B cell (primary cell): ENCODE data around the gene GPR137. TPM values are rescaled to one million over a fixed set of nuclear protein-coding genes. Genes with fewer than 3 reads are reported as not detected.

ENCODE experiments used
- ATAC-seq: fragments of 200-7000 bp; cut with Tn5 transposase; one replicate; pipeline ENCODE4 v1.10.0; 2021; ENCODE audit warnings: low read depth, mild to moderate bottlenecking, moderate number of reproducible peaks, moderate library complexity
- CTCF ChIA-PET: fragments of 350-600 bp; sonication (Branson Sonifier 250); formaldehyde crosslinking; loops from one replicate; lab custom pipeline; 2021; ENCODE audit warnings: antibody characterized with exemption, inconsistent platforms; lab: Charles Lee
- POLR2A ChIA-PET: fragments of 350-600 bp; sonication (Branson Sonifier 250); formaldehyde crosslinking; loops from one replicate; lab custom pipeline; 2021; ENCODE audit warnings: antibody characterized with exemption; lab: Charles Lee
- DNase-seq: peaks from one replicate; pipeline ENCODE4 v3.0.0; 2013
- H2AFZ ChIP-seq: 2 replicates; pipeline ENCODE4 v1.6.1; 2012; ENCODE audit warnings: mild to moderate bottlenecking, low read depth, low read length; ENCODE audit not compliant: insufficient read depth, poor library complexity, severe bottlenecking
- H3K27ac ChIP-seq, 2 donors: 1 replicate in 1 of 2; 2 replicates in 1 of 2; pipeline ENCODE4 v1.5.1; 2012 to 2013; ENCODE audit warnings: low read length in 2 of 2, mild to moderate bottlenecking in 2 of 2, moderate library complexity in 1 of 2
- H3K27me3 ChIP-seq, 4 experiments: fragments of 200-600 bp in 1 of 4; sonication (generic) in 1 of 4; replicated peaks in 1 of 4; 1 replicate in 2 of 4; 2 replicates in 2 of 4; pipeline versions ENCODE4 v1.6.1 to v1.7.0; 2013 to 2016; ENCODE audit warnings: low read length in 3 of 4, mild to moderate bottlenecking in 2 of 4, mixed read lengths in 1 of 4, moderate library complexity in 1 of 4; ENCODE audit not compliant: insufficient read depth in 4 of 4, control insufficient read depth in 3 of 4; ENCODE audit errors: control extremely low read depth in 1 of 4
- H3K36me3 ChIP-seq, 2 experiments: replicated peaks in 1 of 2; 1 replicate in 1 of 2; 2 replicates in 1 of 2; pipeline versions ENCODE4 v1.6.1 to v1.7.1; 2013; ENCODE audit warnings: low read length in 1 of 2; ENCODE audit not compliant: insufficient read depth in 2 of 2, control insufficient read depth in 1 of 2; ENCODE audit errors: control extremely low read depth in 1 of 2, extremely low read depth in 1 of 2
- H3K4me1 ChIP-seq, 2 donors: fragments of 200-600 bp in 1 of 2; sonication (generic) in 1 of 2; 1 replicate in 1 of 2; 2 replicates in 1 of 2; pipeline versions ENCODE4 v1.5.1 to v1.6.1; 2013 to 2017; ENCODE audit warnings: low read length in 2 of 2; ENCODE audit not compliant: control insufficient read depth in 2 of 2, insufficient read depth in 2 of 2
- H3K4me2 ChIP-seq: replicated peaks from 2 replicates; pipeline ENCODE3; 2012; ENCODE audit warnings: mild to moderate bottlenecking, low read depth, low read length; ENCODE audit not compliant: poor library complexity, severe bottlenecking
- H3K4me3 ChIP-seq, 5 experiments: fragments of 200-600 bp in 1 of 5; sonication (generic) in 1 of 5; 1 replicate in 3 of 5; 2 replicates in 2 of 5; pipeline versions ENCODE4 v1.5.1 to v1.7.0; 2011 to 2016; ENCODE audit warnings: low read length in 4 of 5, mild to moderate bottlenecking in 4 of 5, low read depth in 2 of 5, control low read depth in 1 of 5, moderate library complexity in 1 of 5; ENCODE audit not compliant: insufficient read depth in 1 of 5; ENCODE audit errors: control extremely low read depth in 1 of 5, extremely low read depth in 1 of 5
- H3K79me2 ChIP-seq: fragments of 200-600 bp; sonication (generic); one replicate; pipeline ENCODE4 v1.6.0; 2016; ENCODE audit warnings: low read length; ENCODE audit not compliant: control insufficient read depth, insufficient read depth
- H3K9ac ChIP-seq: fragments of 200-600 bp; sonication (generic); 2 replicates; pipeline ENCODE4 v1.6.1; 2017; ENCODE audit warnings: mild to moderate bottlenecking, low read length, moderate library complexity
- H3K9me3 ChIP-seq, 3 donors: one replicate each; pipeline versions ENCODE4 v1.6.1 to v1.7.1; 2013; ENCODE audit warnings: low read length in 2 of 3; ENCODE audit not compliant: control insufficient read depth in 2 of 3, insufficient read depth in 1 of 3; ENCODE audit errors: control extremely low read depth in 1 of 3
- H4K20me1 ChIP-seq: 2 replicates; pipeline ENCODE4 v1.6.0; 2012; ENCODE audit warnings: mild to moderate bottlenecking, low read length; ENCODE audit not compliant: insufficient read depth, control insufficient read depth, poor library complexity, severe bottlenecking
- H3K27ac Mint-ChIP-seq: one replicate; pipeline ENCODE4 v1.8.0; 2021; ENCODE audit warnings: mixed read lengths
- H3K27me3 Mint-ChIP-seq: one replicate; pipeline ENCODE4 v1.8.0; 2021; ENCODE audit warnings: mixed read lengths
- H3K4me1 Mint-ChIP-seq: one replicate; pipeline ENCODE4 v1.8.0; 2021; ENCODE audit warnings: mixed read lengths
- H3K4me3 Mint-ChIP-seq: one replicate; pipeline ENCODE4 v1.8.0; 2021; ENCODE audit warnings: mixed read lengths
- H3K9me3 Mint-ChIP-seq: one replicate; pipeline ENCODE4 v1.8.0; 2022; ENCODE audit warnings: mixed read lengths; ENCODE audit not compliant: insufficient read depth
- CTCF ChIP-seq: fragments of 200-600 bp; IDR thresholded peaks from one replicate; pipeline ENCODE4 v1.8.0; 2022; ENCODE audit warnings: antibody characterized with exemption, mild to moderate bottlenecking
- EZH2 ChIP-seq: IDR thresholded peaks from 2 replicates; pipeline ENCODE4 v1.6.1; 2012; ENCODE audit warnings: borderline replicate concordance, low read depth, mild to moderate bottlenecking, moderate library complexity, low read length; ENCODE audit not compliant: insufficient read depth, poor library complexity, severe bottlenecking
- WGBS: methylation state at CpG from one replicate; pipeline ENCODE4 v1.1.5; 2013; ENCODE audit warnings: missing lambda C conversion rate; ENCODE audit not compliant: insufficient coverage; 5-methylcytosine and 5-hydroxymethylcytosine counted together
- intact Hi-C: fragments of 100-400 bp; cut with micrococcal nuclease; formaldehyde crosslinking; loops from one replicate; pipeline ENCODE4 v1.10.0; 2022
- polyA plus RNA-seq: library from polyadenylated mRNA; depleted of rRNA; stranded (reverse); fragments of >200 nt; gene quantifications from 2 replicates; pipeline ENCODE4 v1.2.3, GENCODE V29; 2012
- total RNA-seq, 2 donors: library from RNA; stranded (reverse); fragments of 120-200 nt in 1 of 2; gene quantifications; 1 replicate in 1 of 2; 2 replicates in 1 of 2; pipeline versions ENCODE4 v1.2.3 to v1.2.4, GENCODE V29; 2013 to 2022

GPR137 gene
- total and polyA plus RNA-seq, 2 donors (not counting 1 experiment from before 2014, with no cell fraction given), result 49.9 to 66.1 TPM

DNA sequence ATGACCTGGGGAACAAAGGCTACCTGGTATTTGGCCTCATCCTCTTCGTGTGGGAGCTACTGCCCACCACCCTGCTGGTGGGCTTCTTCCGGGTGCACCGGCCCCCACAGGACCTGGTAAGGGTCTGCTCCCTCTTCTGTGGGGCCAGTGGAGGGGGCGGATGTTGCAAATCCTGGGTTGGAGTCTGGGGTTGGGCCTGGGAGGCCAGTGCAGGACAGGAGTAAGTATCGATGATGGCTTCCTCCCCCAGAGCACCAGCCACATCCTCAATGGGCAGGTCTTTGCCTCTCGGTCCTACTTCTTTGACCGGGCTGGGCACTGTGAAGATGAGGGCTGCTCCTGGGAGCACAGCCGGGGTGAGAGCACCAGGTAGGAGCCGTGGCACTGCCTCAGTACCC is 2.7 kb downstream of the GPR137 start:
- peaks cover 0 to 11% (median 0%) of the 10 kb centered on the region in 3 donors for H3K9me3 ChIP-seq
- Mint-ChIP-seq H3K27ac (no peak overlapping the region), H3K4me1 (peaks cover 23% of the 10 kb centered on the region), H3K27me3 (peaks cover 13% of the 10 kb centered on the region), H3K4me3 (no peak overlapping the region), H3K9me3 (no peaks in the 10 kb centered on the region)
- peaks cover 26 to 34% of the 10 kb centered on the region in 2 donors for H3K4me1 ChIP-seq
- CTCF ChIA-PET, result interaction anchor here (2.1 to 6.8 kb wide), 3 partner anchors 14 to 84 kb away, joined by 5 to 47 read pairs (median 8); partner anchors contain the start of gene CATSPERZ
- peaks cover 0 to 25% (median 15%) of the 10 kb centered on the region in 4 experiments for H3K27me3 ChIP-seq
- POLR2A ChIA-PET, result no interaction called here
- no peak for TF ChIP-seq EZH2
- no peak for TF ChIP-seq CTCF
- H3K27ac ChIP-seq, result no peak overlapping the region
- H4K20me1 ChIP-seq, result peaks cover 32% of the 10 kb centered on the region
- H3K36me3 ChIP-seq, result no peaks in the 10 kb centered on the region
- intact Hi-C loops, result no loop called here
- no peak overlapping the region for H3K4me3 ChIP-seq
- DNase-seq (no peak), ATAC-seq (no peak)
- WGBS, result 90% methylated on average over 8 of the region's 9 CpGs
- H3K79me2 ChIP-seq, result peaks cover 21% of the 10 kb centered on the region
- H3K9ac ChIP-seq, result no peak overlapping the region
- H2AFZ ChIP-seq, result no peak overlapping the region
- H3K4me2 ChIP-seq, result no peak overlapping the region

- WGBS, result 96% methylated on average over 12 of the region's 13 CpGs
- H3K4me3 Mint-ChIP-seq, result no peak overlapping the region
- POLR2A ChIA-PET, result no interaction called here
These were observed 3.4 kb downstream of the GPR137 start for GRCh38 chr11:64289002-64289564.

More at GRCh38 chr11:64289002-64289564, 3.4 kb downstream of the GPR137 start:
- H3K9me3 ChIP-seq, result peaks cover 0 to 11% (median 0%) of the 10 kb centered on the region in 3 donors
- no peak overlapping the region for H2AFZ ChIP-seq
- ATAC-seq (no peak), DNase-seq (no peak)
- H3K79me2 ChIP-seq, result peaks cover 16% of the 10 kb centered on the region
- no peaks in the 10 kb centered on the region for H3K36me3 ChIP-seq
- H3K9ac ChIP-seq, result no peak overlapping the region
- no peak overlapping the region for H3K27ac ChIP-seq
- TF ChIP-seq EZH2 (no peak), CTCF (no peak)
- H3K4me3 ChIP-seq, result no peak overlapping the region
- peaks cover 32% of the 10 kb centered on the region for H4K20me1 ChIP-seq
- Mint-ChIP-seq H3K4me1 (peaks cover 19% of the 10 kb centered on the region), H3K27ac (no peak overlapping the region), H3K27me3 (peaks cover 17% of the 10 kb centered on the region), H3K9me3 (no peaks in the 10 kb centered on the region)
- CTCF ChIA-PET, result interaction anchor here (1.2 to 6.8 kb wide), 5 partner anchors 14 to 85 kb away, joined by 3 to 47 read pairs (median 6); partner anchors contain the start of gene CATSPERZ
- peaks cover 0 to 32% (median 20%) of the 10 kb centered on the region in 4 experiments for H3K27me3 ChIP-seq
- intact Hi-C loops, result no loop called here
- H3K4me2 ChIP-seq, result no peak overlapping the region
- peaks cover 19 to 30% of the 10 kb centered on the region in 2 donors for H3K4me1 ChIP-seq
